ENCODE data around the gene MYH4.

- TF ChIP-seq POLR2A (IDR thresholded peaks at IDR 0.05; ENCODE audit: borderline replicate concordance, extremely low read depth, insufficient read depth, insufficient read length): no peak
- TF ChIP-seq, protein P1, sequence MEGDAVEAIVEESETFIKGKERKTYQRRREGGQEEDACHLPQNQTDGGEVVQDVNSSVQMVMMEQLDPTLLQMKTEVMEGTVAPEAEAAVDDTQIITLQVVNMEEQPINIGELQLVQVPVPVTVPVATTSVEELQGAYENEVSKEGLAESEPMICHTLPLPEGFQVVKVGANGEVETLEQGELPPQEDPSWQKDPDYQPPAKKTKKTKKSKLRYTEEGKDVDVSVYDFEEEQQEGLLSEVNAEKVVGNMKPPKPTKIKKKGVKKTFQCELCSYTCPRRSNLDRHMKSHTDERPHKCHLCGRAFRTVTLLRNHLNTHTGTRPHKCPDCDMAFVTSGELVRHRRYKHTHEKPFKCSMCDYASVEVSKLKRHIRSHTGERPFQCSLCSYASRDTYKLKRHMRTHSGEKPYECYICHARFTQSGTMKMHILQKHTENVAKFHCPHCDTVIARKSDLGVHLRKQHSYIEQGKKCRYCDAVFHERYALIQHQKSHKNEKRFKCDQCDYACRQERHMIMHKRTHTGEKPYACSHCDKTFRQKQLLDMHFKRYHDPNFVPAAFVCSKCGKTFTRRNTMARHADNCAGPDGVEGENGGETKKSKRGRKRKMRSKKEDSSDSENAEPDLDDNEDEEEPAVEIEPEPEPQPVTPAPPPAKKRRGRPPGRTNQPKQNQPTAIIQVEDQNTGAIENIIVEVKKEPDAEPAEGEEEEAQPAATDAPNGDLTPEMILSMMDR (IDR thresholded peaks at IDR 0.05 in 2 of 3, conservative IDR thresholded peaks at IDR 0.05 in 1 of 3; ENCODE audit: borderline replicate concordance in 1 of 3, insufficient read depth in 1 of 3, low read depth in 2 of 3, low read length in 2 of 3): no peak
- no peak for TF ChIP-seq EZH2 (IDR thresholded peaks at IDR 0.05)
- no peak for TF ChIP-seq CBX3 (IDR thresholded peaks at IDR 0.05; ENCODE audit: low read depth)
- TF ChIP-seq ATF3 (IDR thresholded peaks at IDR 0.05): no peak
- no peak for TF ChIP-seq JUND (IDR thresholded peaks at IDR 0.05)
- no peak for TF ChIP-seq SP1 (IDR thresholded peaks at IDR 0.05; ENCODE audit: low read depth)
- TF ChIP-seq REST (IDR thresholded peaks at IDR 0.05; ENCODE audit: low read depth): no peak
- TF ChIP-seq CEBPB (IDR thresholded peaks at IDR 0.05; ENCODE audit: low read depth): 0 out of 2 replicates have a peak, but pooled peaks have one; percentile 21
- no peak for TF ChIP-seq POLR2AphosphoS5 (IDR thresholded peaks at IDR 0.05; ENCODE audit: low read depth, low read length)
- TF ChIP-seq ZFX (IDR thresholded peaks at IDR 0.05): no peak
- TF ChIP-seq EZH2phosphoT487 (IDR thresholded peaks at IDR 0.05; ENCODE audit: borderline replicate concordance): no peak
- TF ChIP-seq FOSL1 (IDR thresholded peaks at IDR 0.05; ENCODE audit: low read depth): no peak
These were observed 2.5 kb upstream of the MYH4 start for GRCh38 chr17:10471858-10472257.
